ENCODE results near the gene NXPH4. TPM values are rescaled to one million over a fixed set of nuclear protein-coding genes. Genes with fewer than 3 reads are reported as not detected.

Gene NXPH4
- total RNA-seq, 2 donors from 2014 or later: 0.11 to 0.54 TPM

- no peak overlapping the region for H3K27ac Mint-ChIP-seq
- no peak for DNase-seq (ENCODE audit: low spot score in 2 of 2)
- no peaks in the 10 kb centered on the region for H3K9me3 Mint-ChIP-seq
- no peak for ATAC-seq
- no peaks in the 10 kb centered on the region for H3K36me3 Mint-ChIP-seq
Observed at GRCh38 chr12:57210461-57210860, 6.1 kb upstream of the NXPH4 start.

- Mint-ChIP-seq H3K27ac (no peak overlapping the region), H3K36me3 (no peaks in the 10 kb centered on the region), H3K9me3 (no peaks in the 10 kb centered on the region)
- DNase-seq (ENCODE audit: low spot score in 2 of 2): no peak
- ATAC-seq: no peak
Observed at GRCh38 chr12:57210926-57211692, 5.5 kb upstream of the NXPH4 start.

- DNase-seq (ENCODE audit: low spot score in 2 of 2) (no peak), ATAC-seq (no peak)
- Mint-ChIP-seq H3K36me3 (no peaks in the 10 kb centered on the region), H3K27ac (no peak overlapping the region), H3K9me3 (no peaks in the 10 kb centered on the region)
Observed at GRCh38 chr12:57211791-57212700, 4.5 kb upstream of the NXPH4 start.

- DNase-seq (ENCODE audit: low spot score in 2 of 2) (no peak), ATAC-seq (no peak)
- H3K9me3 Mint-ChIP-seq: no peaks in the 10 kb centered on the region
- no peaks in the 10 kb centered on the region for H3K36me3 Mint-ChIP-seq
- no peak overlapping the region for H3K27ac Mint-ChIP-seq
Observed at GRCh38 chr12:57212701-57213057, 3.9 kb upstream of the NXPH4 start.

GRCh38 chr12:57213058-57213715 lies 3.4 kb upstream of the NXPH4 start:
- peak; percentile 62 to 78 for ATAC-seq
- H3K36me3 Mint-ChIP-seq: no peaks in the 10 kb centered on the region
- peak; percentile 82 to 87 for DNase-seq (ENCODE audit: low spot score in 2 of 2)
- H3K9me3 Mint-ChIP-seq: no peaks in the 10 kb centered on the region
- H3K27ac Mint-ChIP-seq: no peak overlapping the region

- DNase-seq (ENCODE audit: low spot score in 2 of 2) (no peak), ATAC-seq (no peak)
- Mint-ChIP-seq H3K9me3 (no peaks in the 10 kb centered on the region), H3K36me3 (no peaks in the 10 kb centered on the region), H3K27ac (no peak overlapping the region)
Observed at GRCh38 chr12:57213763-57214397, 2.7 kb upstream of the NXPH4 start.

GRCh38 chr12:57214398-57214781 lies 2.2 kb upstream of the NXPH4 start:
- DNase-seq (ENCODE audit: low spot score in 2 of 2): peak in 1 of 2 donors; percentile 74
- peak; percentile 65 to 66 for ATAC-seq
- Mint-ChIP-seq H3K9me3 (no peaks in the 10 kb centered on the region), H3K36me3 (no peaks in the 10 kb centered on the region), H3K27ac (no peak overlapping the region)

GRCh38 chr12:57215065-57215464 lies 1.5 kb upstream of the NXPH4 start:
- DNase-seq (ENCODE audit: low spot score in 2 of 2) (no peak), ATAC-seq (no peak)
- Mint-ChIP-seq H3K9me3 (no peaks in the 10 kb centered on the region), H3K36me3 (no peaks in the 10 kb centered on the region), H3K27ac (no peak overlapping the region)

GRCh38 chr12:57215668-57216013 lies 953 bp upstream of the NXPH4 start:
- Mint-ChIP-seq H3K27ac (no peak overlapping the region), H3K36me3 (no peaks in the 10 kb centered on the region), H3K9me3 (no peaks in the 10 kb centered on the region)
- ATAC-seq (peak; percentile 39 to 48), DNase-seq (ENCODE audit: low spot score in 2 of 2) (peak in 1 of 2 donors; percentile 48)

GRCh38 chr12:57216921-57217879 lies 606 bp downstream of the NXPH4 start:
- Mint-ChIP-seq H3K36me3 (no peaks in the 10 kb centered on the region), H3K27ac (peak overlapping the region in 1 of 2 donors; percentile 58), H3K9me3 (no peaks in the 10 kb centered on the region)
- DNase-seq (ENCODE audit: low spot score in 2 of 2) (no peak), ATAC-seq (no peak)

- ATAC-seq (no peak), DNase-seq (ENCODE audit: low spot score in 2 of 2) (no peak)
- Mint-ChIP-seq H3K27ac (no peak overlapping the region), H3K9me3 (no peaks in the 10 kb centered on the region), H3K36me3 (no peaks in the 10 kb centered on the region)
Observed at GRCh38 chr12:57218030-57218853, 1.6 kb downstream of the NXPH4 start.

- ATAC-seq (no peak), DNase-seq (ENCODE audit: low spot score in 2 of 2) (no peak)
- no peak overlapping the region for H3K27ac Mint-ChIP-seq
- H3K9me3 Mint-ChIP-seq: no peaks in the 10 kb centered on the region
- H3K36me3 Mint-ChIP-seq: no peaks in the 10 kb centered on the region
Observed at GRCh38 chr12:57219205-57219992, 2.8 kb downstream of the NXPH4 start.

- ATAC-seq: no peak
- H3K36me3 Mint-ChIP-seq: no peaks in the 10 kb centered on the region
- DNase-seq (ENCODE audit: low spot score in 2 of 2): no peak
- H3K9me3 Mint-ChIP-seq: no peaks in the 10 kb centered on the region
- H3K27ac Mint-ChIP-seq: no peak overlapping the region
Observed at GRCh38 chr12:57219993-57220754, 3.6 kb downstream of the NXPH4 start.

GRCh38 chr12:57220770-57221168 lies 4.2 kb downstream of the NXPH4 start:
- Mint-ChIP-seq H3K27ac (no peak overlapping the region), H3K9me3 (no peaks in the 10 kb centered on the region), H3K36me3 (no peaks in the 10 kb centered on the region)
- DNase-seq (ENCODE audit: low spot score in 2 of 2) (no peak), ATAC-seq (no peak)
